T follicular helper cell (primary cell): ENCODE results near the gene PAM16.
A peak's percentile ranks its signal among the peaks of the same experiment; 100 is the strongest.
"Not testable (repeated sequence)": the region's sequence is repeated elsewhere in the genome, so short reads cannot be mapped to it uniquely, and the experiment has no call there.

Experiments
- DNase-seq: peaks from one replicate; pipeline ENCODE4 v3.0.0-alpha.2; 2020; ENCODE audit warnings: low read depth
- total RNA-seq, 2 experiments: gene quantifications; one replicate each; lab custom pipeline; 2026; lab: John Stamatoyannopoulos, UW

The PAM16 gene
- total RNA-seq, result 1.3 to 1.9 reads per million in 2 experiments

DNA sequence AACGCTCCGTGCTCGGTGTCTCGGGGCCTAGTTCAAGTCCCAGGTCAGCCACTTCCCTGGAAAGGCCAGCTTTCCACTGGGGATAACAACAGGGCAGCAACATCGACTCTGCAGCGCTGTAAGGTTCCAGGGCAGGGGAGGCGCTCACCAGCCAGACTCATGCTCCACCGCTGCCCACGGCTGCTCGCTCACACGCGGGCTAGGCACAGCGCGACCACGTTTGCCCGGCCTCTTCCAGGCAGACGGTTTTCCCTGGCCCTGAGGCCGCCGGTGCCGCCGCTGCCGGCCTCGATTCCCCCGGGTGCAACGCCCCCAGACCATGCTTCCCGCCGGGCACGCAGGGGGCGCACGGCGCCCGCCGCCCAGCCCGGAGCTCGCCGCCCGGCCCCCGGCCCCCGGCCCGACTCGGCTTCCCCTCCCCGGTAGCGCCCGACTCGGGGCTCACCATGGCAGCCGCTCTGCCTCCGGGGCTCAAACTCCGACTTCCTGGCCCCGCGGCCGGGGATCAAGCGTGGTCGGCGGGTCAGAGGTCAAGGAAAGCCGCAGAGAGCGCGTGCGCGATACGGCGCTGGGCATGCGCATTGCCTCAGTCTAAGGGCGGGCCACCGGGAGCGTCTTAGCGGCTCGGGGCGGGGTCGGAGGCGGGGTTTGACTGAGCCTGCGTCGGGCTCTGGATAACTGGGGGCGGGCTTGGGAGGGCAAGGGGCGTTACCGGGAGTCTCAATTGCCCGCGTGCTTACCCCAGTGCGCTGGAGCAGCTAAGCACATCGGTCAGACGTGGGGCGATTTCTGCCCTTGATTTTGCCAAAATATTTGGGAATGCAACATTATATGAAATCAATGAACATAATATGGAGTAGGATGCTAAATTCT, at the start of gene PAM16:
TSS of gene PAM16 (minus strand) at position 535 of the 873 bp plus-strand sequence. CDS start at position 448, 87 bp downstream.
- peak; percentile 95 for DNase-seq

DNA sequence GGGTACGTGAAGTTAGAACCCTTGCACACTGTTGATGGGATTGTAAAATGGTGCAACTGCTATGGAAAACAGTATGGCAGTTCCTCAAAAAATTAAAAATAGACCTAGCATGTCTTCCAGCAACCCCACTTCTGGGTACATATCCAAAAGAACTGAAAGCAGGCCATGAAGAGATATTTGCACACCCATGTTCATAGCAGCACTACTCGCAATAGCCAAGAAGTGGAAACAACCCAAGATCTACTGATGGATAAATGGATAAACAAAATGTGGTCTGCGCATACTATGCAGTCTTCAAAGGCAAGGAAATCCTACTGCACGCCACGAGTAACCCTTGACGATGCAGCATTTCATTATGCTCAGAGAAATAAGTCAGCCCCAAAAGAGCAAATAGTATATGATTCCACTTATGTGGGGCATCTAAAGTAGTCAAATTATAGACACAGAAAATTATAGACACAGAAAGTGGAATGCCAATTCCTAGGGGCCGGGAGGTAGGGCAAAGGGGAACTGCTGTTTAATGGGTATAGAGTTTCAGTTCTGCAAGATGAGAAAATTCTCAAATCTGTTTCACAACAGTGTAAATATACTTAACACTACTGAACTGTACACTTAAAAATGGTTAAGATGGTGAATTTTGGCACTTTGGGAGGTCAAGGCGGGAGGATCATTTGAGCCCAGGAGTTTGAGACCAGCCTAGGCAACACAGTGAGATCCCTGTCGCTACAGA, 48.0 kb upstream of the PAM16 start:
- no peak for DNase-seq

DNA sequence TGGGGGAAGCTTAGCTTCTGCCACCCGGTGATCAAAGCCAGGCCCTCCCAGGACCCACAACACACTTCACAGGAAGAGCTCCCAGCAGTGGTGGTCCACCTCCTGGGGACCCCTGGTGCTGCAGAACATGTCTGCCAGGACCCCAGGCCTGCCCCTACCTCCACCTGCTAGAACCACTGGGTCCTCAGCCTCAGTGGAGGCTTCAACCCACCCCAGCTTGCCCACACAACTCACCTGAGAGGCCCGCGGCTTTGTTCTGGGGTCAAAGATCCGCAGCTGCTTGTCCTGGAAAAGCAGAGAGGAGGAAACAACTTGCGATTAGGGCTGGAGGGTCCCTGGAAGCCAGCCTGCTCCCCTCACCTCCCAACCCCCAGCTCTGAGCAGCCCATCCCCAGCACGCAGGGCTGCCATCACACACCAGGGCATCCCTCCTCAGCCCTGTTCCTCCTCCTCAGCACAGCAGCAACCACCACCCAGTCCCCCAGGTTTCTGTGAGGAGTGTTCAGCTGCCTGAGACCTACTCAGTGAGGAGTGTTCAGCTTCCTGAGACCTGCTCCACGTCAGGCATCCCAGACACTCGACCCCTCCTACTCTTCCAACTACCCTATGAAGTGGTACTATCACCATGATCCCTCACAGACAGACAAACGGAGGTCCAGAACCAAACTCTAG, 44.1 kb upstream of the PAM16 start:
- no peak for DNase-seq

DNA sequence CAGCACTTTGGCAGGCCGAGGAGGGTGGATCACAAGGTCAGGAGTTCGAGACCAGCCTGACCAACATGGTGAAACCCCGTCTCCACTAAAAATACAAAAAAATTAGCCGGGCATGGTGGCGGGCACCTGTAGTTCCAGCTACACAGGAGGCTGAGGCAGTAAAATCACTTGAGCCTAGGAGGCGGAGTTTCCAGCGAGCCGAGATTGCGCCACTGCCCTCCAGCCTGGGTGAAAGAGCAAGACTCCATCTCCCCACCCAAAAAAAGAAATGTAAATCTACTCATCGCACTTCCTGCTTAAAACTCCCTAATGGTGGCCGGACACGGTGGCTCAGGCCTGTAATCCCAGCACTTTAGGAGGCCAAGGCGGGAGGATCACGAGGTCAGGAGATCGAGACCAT, 42.7 kb upstream of the PAM16 start:
- not testable (repeated sequence) for DNase-seq

DNA sequence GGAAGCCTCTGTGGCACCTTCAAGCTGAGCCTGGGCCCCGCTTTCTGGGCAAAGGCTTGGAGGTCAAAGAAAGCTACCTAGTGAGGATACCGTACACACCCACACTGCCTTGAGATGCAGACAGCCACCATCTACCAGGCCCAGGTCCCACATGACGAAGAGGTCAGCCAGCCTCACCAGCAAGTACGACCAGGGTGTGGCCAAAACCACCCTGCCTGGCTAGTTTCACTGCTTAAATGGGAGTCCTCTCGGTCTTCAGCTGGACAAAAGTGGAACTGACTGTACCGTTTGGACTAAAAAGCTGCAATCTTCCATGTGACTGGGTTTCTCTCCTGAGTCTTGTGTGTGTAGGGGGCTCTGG, 42.1 kb upstream of the PAM16 start:
- DNase-seq, result no peak

DNA sequence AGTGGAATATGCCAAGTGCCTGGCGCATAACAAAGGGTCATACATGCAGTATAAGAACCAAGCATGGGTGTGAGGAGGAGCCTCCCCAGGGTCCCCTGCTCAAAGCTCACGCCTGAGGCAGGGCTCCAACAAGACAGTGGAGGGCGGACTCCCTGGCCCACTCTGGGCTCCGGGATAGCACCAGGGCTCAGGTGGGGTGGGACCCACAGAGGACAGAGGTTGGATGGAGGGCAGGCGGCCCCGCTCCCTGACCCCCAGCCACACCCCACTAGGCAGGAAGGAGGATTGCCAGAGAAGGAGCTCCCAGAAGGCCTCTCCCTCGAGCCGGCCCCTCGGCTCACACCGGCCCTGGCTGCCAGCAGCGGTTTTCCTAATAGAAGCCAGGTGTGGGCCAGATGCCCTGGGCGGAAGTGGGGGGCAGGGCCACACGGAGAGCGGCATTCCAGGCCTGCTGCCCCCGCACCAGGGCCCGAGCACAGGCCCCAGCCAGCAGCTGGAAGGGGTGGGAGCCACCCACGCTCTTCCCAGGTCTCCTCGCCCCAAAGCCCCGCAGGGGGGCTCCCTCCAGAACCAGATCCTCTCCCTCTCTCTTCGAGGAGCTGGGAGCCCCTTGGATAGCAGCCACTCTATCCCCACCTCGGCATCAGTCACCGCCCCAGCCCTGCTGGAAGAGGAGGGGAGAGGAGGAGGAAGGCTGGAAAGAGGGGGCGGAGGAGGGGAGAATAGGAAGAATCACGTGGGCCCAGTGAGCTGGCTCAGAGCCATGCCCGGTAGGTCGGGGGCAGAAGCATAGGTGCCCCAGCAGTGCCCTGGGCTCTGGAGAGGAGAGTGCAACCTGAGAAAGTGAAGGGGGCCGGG, 41.5 kb upstream of the PAM16 start:
- DNase-seq, result no peak

DNA sequence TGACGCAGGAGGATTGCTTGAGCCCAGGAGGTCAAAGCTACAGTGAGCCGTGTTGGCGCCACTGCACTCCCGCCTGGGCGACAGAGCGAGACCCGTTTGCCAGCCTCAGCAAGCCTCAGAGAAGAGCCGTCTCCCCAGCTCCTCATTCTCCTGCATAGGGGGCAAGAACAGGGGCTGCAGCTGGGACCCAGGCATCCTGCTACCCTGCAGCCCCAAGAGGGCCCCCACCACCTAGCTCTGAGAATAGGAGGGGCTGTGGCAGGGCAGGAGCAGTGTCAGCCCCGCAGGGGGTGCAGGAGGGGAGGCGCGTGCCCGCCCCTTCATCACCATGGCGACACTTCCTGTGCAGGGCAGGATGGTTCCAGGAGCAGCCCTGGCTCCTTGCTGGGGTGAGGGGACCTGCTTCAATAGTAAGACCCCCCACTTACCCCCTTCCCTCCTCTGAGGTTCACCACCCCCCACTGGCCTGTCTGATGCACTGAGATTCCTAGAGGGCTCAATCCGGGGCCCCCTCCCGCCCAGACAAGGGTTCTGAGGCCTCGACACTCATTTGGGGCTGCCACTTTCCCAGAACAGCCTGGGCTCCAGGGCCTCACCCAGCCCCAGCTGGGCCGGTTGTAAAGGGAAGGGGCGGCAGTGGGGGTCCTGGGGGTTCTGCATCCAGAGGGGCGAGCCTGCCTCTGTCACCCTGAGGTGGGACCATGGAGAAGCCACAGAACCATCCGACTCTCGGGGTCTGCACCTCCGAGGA, 40.7 kb upstream of the PAM16 start:
- DNase-seq, result no peak

DNA sequence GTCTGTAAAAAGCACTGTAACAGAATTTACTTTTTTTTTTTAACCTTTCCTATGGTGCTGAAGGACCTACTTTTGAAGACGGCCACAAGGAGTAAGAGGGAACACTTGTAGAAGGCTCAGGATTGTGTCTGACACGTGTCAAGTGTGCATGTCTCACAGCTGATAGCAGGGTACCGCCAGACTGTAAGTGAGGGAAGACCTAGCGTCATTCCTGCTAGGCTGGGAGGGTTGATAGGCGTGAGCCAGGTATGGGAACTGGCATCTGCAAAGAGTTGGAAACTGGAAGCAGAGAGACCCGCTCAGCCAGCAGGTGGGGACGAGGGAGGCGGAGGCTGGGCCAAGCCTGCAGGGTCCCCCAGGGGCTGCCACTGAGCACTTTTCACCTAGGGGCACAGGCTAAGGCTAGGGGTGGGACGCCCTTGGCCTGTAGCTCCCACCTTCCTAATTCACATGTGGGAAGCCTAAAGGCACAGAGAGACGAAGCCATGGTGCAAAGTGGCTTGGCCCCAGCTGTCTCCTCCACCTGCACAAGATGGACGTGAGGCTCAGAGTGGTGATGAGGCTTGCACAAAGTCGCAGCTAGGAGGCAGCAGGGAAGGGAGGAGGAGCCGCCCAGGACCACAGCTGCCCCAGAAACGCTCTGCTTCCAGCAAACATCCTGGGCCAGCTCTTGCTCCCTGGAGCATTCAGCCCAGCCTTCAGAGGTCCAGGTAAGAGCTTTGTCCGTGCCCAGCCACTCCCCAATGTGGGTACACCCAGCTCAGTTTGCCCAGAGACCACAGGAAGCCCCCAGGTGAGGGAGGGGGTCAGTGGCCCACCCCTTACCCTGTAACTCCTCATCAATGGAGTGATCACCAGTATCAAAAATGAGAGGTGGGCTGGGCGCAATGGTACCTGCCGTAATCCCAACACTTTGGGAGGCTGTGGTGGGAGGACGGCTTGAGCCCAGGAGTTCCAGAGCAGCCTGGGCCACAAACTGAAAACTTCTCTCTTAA, 39.4 kb upstream of the PAM16 start:
- DNase-seq, result no peak

DNA sequence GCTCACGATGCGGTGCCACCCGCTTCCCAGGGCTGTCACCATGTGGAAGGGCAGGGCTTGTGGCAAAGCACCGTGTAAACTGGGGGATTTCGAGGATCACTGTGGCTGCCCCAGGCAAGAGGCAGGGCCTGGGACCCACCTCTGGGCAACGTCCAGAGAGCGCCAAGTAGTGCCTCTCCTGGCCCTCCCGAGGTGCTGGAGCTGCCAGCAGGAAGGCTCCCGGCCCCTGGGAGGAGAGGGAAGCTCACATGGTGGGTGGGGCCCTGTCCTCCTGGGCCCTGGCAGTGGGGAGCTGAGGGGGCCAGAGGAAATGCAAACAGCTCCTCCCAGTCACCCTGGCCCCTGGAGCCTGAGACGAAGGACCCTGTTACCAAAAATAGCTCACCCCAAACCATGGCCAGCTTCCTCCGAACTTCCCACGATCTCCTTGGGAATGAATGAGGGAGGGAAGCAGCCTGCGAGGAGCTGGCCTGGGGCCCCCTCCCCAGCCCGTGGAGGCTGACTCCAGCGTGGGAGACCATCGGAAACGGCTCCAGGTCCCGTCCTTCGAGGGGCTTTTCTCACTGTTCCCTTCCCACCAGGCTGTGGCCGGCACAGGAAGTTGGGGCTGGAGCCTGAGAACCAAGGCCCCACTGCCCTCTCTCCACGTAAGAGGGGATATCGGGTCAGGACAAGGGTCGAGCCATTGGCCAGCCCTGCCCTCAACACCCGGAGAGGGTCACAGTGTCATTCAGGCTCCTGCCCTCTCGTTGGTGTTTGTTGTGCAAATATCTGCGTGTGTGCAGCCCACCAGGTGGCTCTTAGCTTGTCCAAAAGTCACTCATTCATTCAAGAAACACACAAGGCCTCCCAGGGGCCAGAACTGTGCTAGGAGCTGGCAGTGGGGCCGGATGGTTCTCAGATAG, 38.2 kb upstream of the PAM16 start:
- DNase-seq, result no peak

DNA sequence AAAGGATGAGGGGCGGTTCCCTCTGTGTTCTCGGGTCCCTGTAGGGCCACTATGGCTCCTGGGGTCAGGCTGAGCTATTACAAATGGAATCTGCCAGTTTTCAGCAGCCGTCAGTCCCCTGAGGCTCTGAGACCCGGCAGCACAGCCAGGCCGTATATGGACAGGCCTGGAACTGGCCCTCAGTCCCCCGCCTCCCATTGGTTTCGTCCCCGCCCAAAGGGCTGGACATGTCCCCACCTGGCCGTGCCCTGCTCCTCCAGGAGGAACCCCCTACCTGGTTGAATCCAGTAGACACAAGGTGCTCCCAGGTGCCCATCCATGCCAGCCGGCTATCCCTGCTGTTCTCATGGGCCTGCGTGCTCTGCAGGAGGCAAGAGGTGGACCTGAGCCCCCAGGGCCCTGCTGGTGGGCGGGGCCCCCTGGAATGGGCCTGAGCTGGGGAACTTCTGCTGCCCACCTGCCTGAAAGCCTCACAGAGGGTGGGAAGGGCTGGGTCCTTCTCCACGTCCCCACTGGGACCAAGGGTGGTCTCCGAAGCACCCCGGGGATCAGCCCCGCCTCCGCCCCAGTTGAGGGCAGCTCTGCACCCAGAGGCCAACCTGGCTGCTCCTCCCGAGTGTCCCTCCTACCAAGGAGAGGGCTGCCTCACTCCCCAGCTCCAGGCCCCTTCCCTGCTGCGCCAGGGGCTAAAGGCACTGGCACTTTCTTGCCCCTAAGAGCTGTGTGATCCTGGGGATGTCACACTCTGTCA, 37.3 kb upstream of the PAM16 start:
- DNase-seq, result no peak

DNA sequence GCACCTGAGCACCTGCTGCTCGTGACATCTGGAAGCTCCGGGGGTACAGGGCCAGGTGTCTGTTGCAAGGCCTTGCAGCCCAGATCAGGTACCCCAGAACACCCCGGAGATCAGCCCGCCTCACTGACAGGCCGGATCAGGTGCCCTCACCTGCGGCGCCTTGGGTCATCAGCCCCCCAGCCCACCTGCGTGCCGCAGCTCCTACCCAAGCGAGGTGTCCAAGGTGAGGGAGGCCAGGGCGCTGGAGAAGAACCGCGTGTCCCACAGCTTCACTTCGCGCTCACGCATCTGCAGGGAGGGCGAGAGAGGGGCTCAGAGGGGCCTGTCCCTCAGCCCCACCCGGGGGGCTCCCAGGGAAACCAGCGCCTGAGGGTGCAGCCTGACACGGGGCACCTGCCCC, 36.7 kb upstream of the PAM16 start:
- no peak for DNase-seq

DNA sequence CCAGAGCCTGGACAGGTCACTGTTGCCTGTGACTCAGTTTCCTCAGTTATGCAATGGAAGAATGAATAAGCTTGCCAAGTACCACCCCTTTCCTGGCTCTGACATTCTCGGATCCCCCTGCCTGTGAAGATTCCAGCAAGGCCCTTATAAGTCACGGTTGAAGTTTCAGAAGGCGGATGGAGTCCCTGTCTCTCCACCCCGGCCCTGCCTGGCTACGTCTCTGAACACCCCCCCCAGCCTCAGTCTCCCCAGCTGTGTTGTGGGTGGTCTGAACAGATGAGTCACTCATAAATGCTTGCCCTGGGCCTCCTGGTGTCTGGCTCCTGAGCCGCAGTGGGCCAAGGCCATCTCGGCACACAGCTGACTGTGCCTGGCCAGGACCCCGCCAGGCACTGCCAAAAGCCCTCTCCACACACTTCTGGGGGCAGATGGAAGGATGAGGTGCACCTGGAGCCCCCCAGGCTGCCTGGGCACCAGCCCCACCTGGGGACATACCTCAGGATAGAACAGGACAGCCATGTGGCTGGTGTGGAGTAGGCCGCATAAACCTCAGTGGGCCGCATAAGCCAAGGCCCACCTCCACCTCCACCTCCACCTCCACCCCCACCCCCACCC, 35.9 kb upstream of the PAM16 start:
- DNase-seq, result no peak

DNA sequence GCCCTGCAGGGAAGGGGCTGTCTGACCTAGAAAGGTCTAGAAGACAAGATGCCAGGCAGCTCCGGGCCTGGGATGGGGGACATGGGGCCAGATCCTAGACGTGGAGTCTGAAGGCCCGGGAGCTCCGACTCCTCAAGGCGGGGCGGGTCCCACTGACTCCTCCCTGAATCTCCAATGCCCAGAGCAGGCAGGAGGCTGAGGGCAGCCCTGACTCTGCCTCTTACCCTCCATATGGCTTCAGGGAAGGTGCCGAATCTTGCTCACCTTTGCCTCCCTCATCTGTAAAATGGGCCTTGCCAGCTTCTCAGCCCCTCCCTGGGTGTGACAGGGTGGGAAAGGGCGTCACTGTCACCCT, 35.3 kb upstream of the PAM16 start:
- no peak for DNase-seq

DNA sequence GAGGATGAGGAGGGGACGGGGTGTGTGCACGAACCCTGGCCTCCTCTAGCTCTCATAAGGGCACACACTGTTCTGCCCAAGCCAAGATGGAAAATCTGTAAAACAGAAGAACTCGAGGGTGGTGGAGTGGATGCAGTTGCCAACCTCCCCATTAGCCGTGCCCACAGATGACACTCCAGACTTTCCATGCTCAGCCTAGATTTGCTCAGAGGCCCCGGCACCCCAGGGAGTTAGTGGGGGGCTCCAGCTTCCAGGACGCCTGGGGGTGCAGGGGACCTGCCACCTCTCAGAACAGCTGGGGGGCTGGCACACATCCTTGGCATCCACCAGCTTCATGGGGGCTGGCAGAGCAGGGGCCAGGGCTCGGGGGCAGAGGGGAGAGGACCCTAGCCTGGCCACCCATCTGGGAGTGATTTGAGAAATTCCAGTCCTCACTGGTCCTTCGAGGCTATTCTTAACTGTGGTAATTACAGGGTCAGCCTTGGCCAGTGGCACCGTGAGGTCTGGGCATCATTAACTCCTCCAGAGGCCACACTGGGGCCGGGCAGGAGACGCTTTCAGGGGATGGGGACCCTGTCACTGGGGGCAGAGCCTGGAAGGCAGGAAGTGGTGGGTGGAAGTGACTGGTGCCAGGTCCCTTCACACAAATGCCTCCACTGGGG, 34.8 kb upstream of the PAM16 start:
- DNase-seq, result no peak

DNA sequence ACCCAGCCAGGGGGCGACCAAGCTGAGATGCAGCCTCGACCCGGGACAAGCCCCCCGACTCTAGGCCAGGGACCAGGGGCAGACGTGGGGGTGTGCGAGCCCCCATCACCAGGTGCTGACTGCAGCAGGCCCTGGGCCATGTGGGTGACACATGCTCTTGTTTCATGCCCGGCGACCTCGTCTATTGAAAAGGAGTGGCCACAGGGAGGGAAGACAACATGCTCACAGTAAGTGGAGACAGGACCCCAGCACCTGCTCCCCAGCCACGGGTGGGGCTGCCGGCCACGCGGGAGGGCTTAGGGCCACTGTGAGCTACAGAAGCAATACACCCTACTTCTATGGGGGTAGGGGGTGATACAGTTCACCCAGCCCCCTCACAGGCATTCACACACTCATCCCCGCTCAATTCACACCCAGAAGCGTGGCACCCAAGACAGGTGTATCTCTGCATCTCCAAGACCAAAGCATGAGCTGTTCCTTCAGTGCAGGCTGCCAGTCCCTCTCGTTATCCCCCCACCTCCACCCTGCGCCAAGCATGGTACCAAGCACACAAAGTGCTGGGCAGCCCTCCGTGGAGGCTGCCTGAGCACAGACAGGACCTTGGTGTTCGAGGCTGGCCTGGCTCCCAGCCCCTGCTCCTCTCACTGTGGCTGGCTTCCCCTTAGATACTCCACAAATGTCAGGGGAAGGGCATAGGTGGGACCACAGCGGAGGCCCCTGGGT, 34.1 kb upstream of the PAM16 start:
- DNase-seq, result no peak

DNA sequence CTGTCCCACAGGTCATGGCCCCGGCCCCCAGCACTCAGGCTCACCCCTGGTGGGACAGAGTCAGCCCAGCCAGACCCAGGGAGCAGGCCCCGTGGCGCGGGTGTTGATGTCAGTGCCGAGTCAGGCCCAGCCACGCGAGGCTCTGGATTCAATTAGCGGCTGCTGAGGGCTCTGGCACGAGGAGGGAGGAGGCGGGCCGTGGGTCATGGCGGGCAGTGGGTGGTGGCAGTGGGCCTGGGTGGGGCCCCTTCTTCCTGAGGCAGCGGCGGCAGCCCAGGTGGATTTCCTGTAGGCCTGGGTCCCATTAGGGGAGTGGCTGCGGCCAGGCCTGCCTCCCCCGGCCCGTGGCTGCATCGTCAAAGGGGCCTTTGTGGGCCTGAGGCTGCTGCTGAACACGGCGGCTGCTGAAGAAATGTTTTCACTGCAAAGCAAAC, 33.4 kb upstream of the PAM16 start:
- DNase-seq, result no peak
